Measurements from ENCODE around the gene TMEM255B.

The TMEM255B gene

GRCh38 chr13:113851826-113852535 lies 93.0 kb downstream of the TMEM255B start:
- no peak for DNase-seq

- no peak for DNase-seq
These were observed 93.8 kb downstream of the TMEM255B start for GRCh38 chr13:113852536-113853517.

GRCh38 chr13:113853518-113854237 lies 94.7 kb downstream of the TMEM255B start:
- no peak for DNase-seq

GRCh38 chr13:113854238-113855011 lies 95.4 kb downstream of the TMEM255B start:
- DNase-seq = no peak

GRCh38 chr13:113855012-113855921 lies 96.2 kb downstream of the TMEM255B start:
- DNase-seq = no peak

GRCh38 chr13:113855931-113856715 lies 97.1 kb downstream of the TMEM255B start:
- DNase-seq = no peak

- DNase-seq = no peak
These were observed 97.7 kb downstream of the TMEM255B start for GRCh38 chr13:113856716-113857065.

- DNase-seq = no peak
These were observed 98.6 kb downstream of the TMEM255B start for GRCh38 chr13:113857531-113858195.

GRCh38 chr13:113859311-113860050 lies 100.5 kb downstream of the TMEM255B start:
- DNase-seq = no peak

- DNase-seq = no peak
These were observed 101.1 kb downstream of the TMEM255B start for GRCh38 chr13:113860051-113860664.

GRCh38 chr13:113860665-113861432 lies 101.8 kb downstream of the TMEM255B start:
- no peak for DNase-seq

- DNase-seq = no peak
These were observed 102.5 kb downstream of the TMEM255B start for GRCh38 chr13:113861433-113862030.

GRCh38 chr13:113862191-113862930 lies 103.3 kb downstream of the TMEM255B start:
- no peak for DNase-seq

- no peak for DNase-seq
These were observed 104.0 kb downstream of the TMEM255B start for GRCh38 chr13:113862931-113863523.

GRCh38 chr13:113863524-113864272 lies 104.7 kb downstream of the TMEM255B start, which contains the start of gene GAS6:
Gene GAS6, minus strand, starts transcription at chr13:113864076. Its CDS starts 156 bp downstream, at chr13:113863920.
- peak in 1 of 5 experiments; percentile 12 for DNase-seq

Data from T-helper 2 cell (primary cell).